LNCaP clone FGC (cell line): ENCODE measurements around the gene TMEM238.
"Not testable (repeated sequence)": the region's sequence is repeated elsewhere in the genome, so short reads cannot be mapped to it uniquely, and the experiment has no call there.

Experiments
- DNase-seq: peaks from one replicate; pipeline ENCODE4 v3.0.0-alpha.2; 2011; ENCODE audit warnings: low read depth
- H3K4me3 ChIP-seq: 2 replicates; pipeline ENCODE4 v1.5.1; 2011; ENCODE audit warnings: mild to moderate bottlenecking, low read depth, low read length, control low read depth
- TF ChIP-seq, protein P1 (sequence below): IDR thresholded peaks from 2 replicates; pipeline ENCODE4 v1.5.1; 2012; ENCODE audit warnings: mild to moderate bottlenecking; ENCODE audit not compliant: control insufficient read depth, insufficient read depth; ENCODE audit errors: extremely low read depth

TMEM238 gene

DNA sequence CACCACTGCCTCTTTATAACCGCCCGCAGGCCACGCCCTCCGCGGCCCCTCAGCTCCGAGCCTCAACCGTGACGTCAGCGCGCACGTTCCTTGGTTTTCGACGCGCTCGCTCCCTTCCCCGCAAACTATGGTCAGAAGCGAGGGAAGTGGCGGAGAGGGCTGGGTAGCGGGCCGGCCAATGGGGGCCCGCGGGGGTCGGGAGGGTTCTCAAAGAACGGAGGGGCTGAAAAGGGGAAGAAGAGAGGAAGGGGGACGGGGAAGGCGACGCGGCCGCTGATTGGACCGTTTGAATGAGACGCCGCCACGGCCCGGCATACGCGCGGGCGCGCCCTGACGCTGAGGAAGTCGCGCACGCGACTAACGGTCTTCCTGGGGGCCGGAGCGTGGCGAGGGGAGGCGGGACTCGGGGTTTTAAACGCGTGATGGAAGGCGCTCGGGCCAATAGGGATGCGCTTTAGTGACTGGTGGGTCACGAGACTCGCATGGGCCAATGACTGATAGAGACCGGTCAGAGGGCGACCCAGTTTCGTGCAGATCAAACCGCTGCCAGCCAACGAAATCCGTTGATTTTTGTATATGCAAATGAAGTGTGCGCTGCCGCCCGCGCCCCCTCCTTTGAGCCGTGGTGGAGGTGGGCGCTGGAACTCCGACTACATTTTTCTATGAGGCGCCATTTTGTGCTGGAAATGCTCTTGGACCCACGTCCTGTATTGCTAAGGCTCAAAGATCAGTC lies 23.9 kb upstream of the TMEM238 start:
- peak overlapping the region; percentile 81 for H3K4me3 ChIP-seq
- TF ChIP-seq, protein P1, sequence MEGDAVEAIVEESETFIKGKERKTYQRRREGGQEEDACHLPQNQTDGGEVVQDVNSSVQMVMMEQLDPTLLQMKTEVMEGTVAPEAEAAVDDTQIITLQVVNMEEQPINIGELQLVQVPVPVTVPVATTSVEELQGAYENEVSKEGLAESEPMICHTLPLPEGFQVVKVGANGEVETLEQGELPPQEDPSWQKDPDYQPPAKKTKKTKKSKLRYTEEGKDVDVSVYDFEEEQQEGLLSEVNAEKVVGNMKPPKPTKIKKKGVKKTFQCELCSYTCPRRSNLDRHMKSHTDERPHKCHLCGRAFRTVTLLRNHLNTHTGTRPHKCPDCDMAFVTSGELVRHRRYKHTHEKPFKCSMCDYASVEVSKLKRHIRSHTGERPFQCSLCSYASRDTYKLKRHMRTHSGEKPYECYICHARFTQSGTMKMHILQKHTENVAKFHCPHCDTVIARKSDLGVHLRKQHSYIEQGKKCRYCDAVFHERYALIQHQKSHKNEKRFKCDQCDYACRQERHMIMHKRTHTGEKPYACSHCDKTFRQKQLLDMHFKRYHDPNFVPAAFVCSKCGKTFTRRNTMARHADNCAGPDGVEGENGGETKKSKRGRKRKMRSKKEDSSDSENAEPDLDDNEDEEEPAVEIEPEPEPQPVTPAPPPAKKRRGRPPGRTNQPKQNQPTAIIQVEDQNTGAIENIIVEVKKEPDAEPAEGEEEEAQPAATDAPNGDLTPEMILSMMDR, result no peak
- DNase-seq, result peak; percentile 97

DNA sequence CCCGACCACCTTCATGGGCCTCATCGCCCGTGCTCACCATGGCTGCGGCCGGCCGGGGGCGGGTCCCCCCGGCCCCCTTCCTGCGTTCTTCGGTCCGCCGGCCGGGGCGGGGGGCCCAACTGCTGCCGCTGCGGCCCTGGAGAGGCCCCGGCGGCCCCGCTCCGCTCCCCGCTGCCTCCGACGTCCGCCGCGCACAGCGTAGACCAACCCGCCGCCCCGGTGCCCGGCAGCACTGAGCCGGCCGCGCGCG lies 23.4 kb upstream of the TMEM238 start, which contains the start of gene UBE2S:
Gene UBE2S (minus strand): TSS at position 239 of the 250 bp plus-strand sequence. CDS start 199 bp downstream, at position 40.
- DNase-seq, result not testable (repeated sequence)
- peak within 1 kb of the TSS; percentile 81 for H3K4me3 ChIP-seq

DNA sequence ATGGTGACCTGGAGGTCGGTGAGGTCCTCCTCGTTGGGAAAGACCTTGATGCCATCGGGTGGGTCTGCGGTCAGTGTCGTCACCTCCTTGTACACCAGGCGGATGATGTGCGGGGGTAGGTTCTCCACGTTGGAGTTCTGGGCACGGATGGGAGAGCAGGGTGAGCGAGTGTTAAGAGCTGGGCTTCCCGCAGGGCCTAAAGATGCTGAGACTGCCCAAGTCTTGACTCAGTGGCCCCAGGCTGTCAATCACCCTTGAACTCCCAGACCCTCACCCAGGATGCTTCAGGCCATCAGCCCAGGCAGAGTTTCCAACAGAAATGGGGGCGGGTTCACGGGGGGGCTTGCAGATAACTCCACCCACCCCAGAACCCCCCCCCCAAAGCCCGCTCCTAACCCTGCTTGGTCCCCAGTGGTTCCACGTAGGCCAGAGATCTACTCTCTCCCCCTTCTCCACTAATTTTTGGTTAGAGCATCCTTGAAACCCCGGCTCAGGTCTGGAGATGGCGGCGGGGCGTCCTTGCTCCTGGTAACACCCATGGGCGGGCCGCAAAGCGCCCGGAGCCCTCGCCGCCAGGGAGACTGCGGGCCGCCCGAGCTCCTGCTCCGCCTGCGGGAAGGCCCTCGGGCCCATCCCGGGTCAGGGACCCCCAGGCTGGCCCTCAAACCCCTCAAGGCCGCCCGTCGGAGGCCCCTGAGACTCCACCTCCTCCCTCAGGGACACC lies 22.9 kb upstream of the TMEM238 start:
- H3K4me3 ChIP-seq, result peak overlapping the region; percentile 81
- TF ChIP-seq, protein P1, result no peak
- DNase-seq, result no peak

DNA sequence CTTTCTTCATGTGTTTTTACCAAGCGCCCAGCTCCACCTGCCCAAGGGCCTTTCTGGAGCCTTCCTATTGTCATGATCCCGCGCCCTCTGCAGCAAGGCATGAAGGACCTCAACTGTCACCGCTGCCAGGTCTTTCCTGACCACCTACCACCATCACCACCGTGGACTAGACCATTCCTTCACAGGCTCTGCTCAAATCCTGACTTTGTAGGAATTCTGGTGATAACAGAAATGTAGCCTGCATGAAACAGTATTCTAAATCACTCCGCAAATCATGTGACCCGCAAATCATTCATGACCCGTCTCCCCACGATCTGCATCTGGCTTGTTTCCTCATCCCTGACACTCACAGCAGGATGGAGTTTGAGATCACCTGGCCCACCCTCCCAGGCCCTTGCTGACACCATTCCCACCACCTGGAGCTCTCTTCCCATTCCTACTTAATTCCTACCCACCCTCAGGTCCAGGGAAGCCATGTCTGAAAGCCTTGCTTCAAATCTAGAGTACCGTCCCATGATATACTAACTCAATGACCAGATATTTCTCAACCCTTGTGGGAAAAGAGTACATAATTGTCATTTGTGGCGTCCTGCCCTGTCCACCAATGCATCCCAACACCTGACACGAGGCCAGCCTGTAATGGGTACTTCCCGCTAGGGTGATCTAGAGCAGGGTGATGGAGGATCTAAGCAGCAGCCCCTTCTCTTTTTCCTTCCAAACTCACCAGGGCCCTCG lies 22.2 kb upstream of the TMEM238 start:
- TF ChIP-seq, protein P1, result no peak
- peak overlapping the region; percentile 81 for H3K4me3 ChIP-seq
- no peak for DNase-seq

DNA sequence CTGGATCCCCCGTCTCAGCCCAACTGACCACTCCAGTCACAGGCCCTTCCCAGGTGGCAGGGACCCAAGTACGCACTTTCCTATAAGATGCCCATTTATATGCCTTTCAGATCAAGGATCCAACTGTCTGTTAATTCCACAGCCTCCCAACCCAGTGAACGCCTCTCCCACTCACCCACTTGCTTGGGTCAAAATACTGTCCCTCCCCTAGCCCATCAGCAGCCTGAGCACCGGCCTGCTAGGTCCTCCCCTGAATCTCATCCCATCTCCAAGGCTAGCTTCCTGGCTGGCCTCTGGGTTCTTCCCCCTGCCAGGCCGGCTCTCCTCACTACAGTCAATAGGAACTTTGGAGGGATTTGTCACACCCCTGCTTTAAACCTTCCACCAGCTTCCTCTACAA lies 21.5 kb upstream of the TMEM238 start:
- peak overlapping the region; percentile 81; the same call in 1 of the 2 replicates for H3K4me3 ChIP-seq
- no peak for DNase-seq
- TF ChIP-seq, protein P1, result no peak

DNA sequence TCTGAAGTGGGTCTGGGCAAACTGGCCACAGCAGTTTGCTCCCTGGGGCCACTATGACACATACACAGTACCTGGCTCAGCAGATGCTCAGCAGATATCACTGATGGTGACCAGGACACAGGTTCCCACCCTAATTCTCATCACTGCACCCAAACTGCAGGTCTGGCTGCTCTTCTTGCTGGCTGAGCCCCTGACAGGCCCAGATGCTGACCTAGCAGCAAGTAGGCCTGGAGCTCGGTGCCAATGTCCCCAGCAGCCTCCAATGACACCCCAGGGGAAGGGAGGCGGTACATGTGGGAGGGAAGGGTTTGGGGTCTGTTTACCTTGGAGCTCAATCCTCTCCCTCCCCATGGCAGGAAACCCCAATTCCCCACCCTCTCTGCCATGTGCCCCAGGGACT lies 18.4 kb upstream of the TMEM238 start:
- no peak for DNase-seq
- no peak overlapping the region for H3K4me3 ChIP-seq
- TF ChIP-seq, protein P1, result no peak

DNA sequence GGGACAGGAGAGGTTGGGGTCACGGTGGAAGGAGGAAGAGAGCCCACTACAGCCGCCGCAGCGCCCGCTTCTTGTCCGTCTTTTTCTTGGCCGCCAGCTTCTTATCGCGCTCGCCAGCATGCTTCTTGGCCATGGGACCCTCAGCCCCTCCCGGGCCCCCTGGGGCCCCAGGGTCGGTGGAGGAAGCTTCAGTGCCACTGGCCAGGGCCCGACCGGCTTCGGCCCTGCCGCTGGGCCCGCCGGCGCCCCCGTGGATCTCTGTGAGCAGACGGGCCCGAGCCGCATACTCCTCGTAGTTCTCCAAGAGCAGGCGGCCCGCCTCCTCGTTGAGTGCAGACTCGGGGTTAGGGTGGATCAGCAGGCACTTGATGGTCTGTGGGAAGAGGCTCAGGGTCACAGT lies 17.3 kb upstream of the TMEM238 start:
- H3K4me3 ChIP-seq, DNase-seq: not testable (repeated sequence)
